Neutrophil (primary cell): ENCODE data around the gene GNG13.

ENCODE experiments used
- H3K27ac ChIP-seq: fragments of 200-600 bp; sonication (generic); 2 replicates; pipeline ENCODE4 v1.5.1; 2016; ENCODE audit warnings: mild to moderate bottlenecking, moderate library complexity
- H3K27me3 ChIP-seq: fragments of 200-600 bp; sonication (generic); 2 replicates; pipeline ENCODE4 v1.6.0; 2016; ENCODE audit warnings: mild to moderate bottlenecking
- H3K36me3 ChIP-seq: fragments of 200-600 bp; sonication (generic); 2 replicates; pipeline ENCODE4 v1.5.1; 2017
- H3K4me1 ChIP-seq, 2 experiments: fragments of 200-600 bp in 1 of 2; sonication (generic) in 1 of 2; 1 replicate in 1 of 2; 2 replicates in 1 of 2; pipeline versions ENCODE4 v1.5.1 to v1.6.1; 2013 to 2016; ENCODE audit warnings: low read depth in 1 of 2, low read length in 1 of 2, mild to moderate bottlenecking in 1 of 2, moderate library complexity in 1 of 2; ENCODE audit not compliant: control insufficient read depth in 1 of 2, insufficient read depth in 1 of 2
- H3K4me3 ChIP-seq, 2 experiments: fragments of 200-600 bp in 1 of 2; sonication (generic) in 1 of 2; 1 replicate in 1 of 2; 2 replicates in 1 of 2; pipeline ENCODE4 v1.5.1; 2013 to 2016; ENCODE audit warnings: low read depth in 1 of 2, low read length in 1 of 2, mild to moderate bottlenecking in 1 of 2, moderate library complexity in 1 of 2
- H3K9me3 ChIP-seq: fragments of 200-600 bp; sonication (generic); 2 replicates; pipeline ENCODE4 v1.5.1; 2016
- CTCF ChIP-seq: fragments of 200-600 bp; sonication (generic); IDR thresholded peaks from 2 replicates; pipeline ENCODE4 v1.5.1; 2016; ENCODE audit warnings: antibody characterized with exemption

Gene GNG13

GRCh38 chr16:844638-845350 lies 44.3 kb upstream of the GNG13 start:
- Histone ChIP-seq H3K4me1 (no peaks in the 10 kb centered on the region), H3K9me3 (no peaks in the 10 kb centered on the region), H3K27me3 (no peaks in the 10 kb centered on the region), H3K36me3 (no peaks in the 10 kb centered on the region), H3K27ac (no peak overlapping the region), H3K4me3 (no peak overlapping the region)
- no peak for TF ChIP-seq CTCF

- Histone ChIP-seq H3K4me3 (no peak overlapping the region), H3K9me3 (no peaks in the 10 kb centered on the region), H3K4me1 (no peaks in the 10 kb centered on the region), H3K27ac (no peak overlapping the region), H3K36me3 (no peaks in the 10 kb centered on the region), H3K27me3 (no peaks in the 10 kb centered on the region)
- TF ChIP-seq CTCF: no peak
Observed at GRCh38 chr16:843771-844170, 43.2 kb upstream of the GNG13 start.

- Histone ChIP-seq H3K27me3 (no peaks in the 10 kb centered on the region), H3K36me3 (no peaks in the 10 kb centered on the region), H3K27ac (no peak overlapping the region), H3K4me1 (no peaks in the 10 kb centered on the region), H3K9me3 (no peaks in the 10 kb centered on the region), H3K4me3 (no peak overlapping the region)
- TF ChIP-seq CTCF: no peak
Observed at GRCh38 chr16:842711-843560, 42.4 kb upstream of the GNG13 start.

- H3K4me1 ChIP-seq: no peaks in the 10 kb centered on the region
- H3K4me3 ChIP-seq: no peak overlapping the region
- H3K36me3 ChIP-seq: no peaks in the 10 kb centered on the region
- no peak overlapping the region for H3K27ac ChIP-seq
- no peaks in the 10 kb centered on the region for H3K9me3 ChIP-seq
- no peaks in the 10 kb centered on the region for H3K27me3 ChIP-seq
- no peak for TF ChIP-seq CTCF
Observed at GRCh38 chr16:842061-842476, 41.5 kb upstream of the GNG13 start.

GRCh38 chr16:841455-842060 lies 41.0 kb upstream of the GNG13 start:
- no peak overlapping the region for H3K27ac ChIP-seq
- H3K27me3 ChIP-seq: no peaks in the 10 kb centered on the region
- H3K4me3 ChIP-seq: no peak overlapping the region
- no peaks in the 10 kb centered on the region for H3K36me3 ChIP-seq
- H3K4me1 ChIP-seq: no peaks in the 10 kb centered on the region
- no peaks in the 10 kb centered on the region for H3K9me3 ChIP-seq
- no peak for TF ChIP-seq CTCF
